GM12878 (cell line): ENCODE results near the gene PON3. TPM values are rescaled to one million over a fixed set of nuclear protein-coding genes. Genes with fewer than 3 reads are reported as not detected.

Experiments used
- ATAC-seq: fragments of 200-7000 bp; cut with Tn5 transposase; 3 replicates; pipeline ENCODE4 v1.9.1; 2020; ENCODE audit warnings: mild to moderate bottlenecking, moderate library complexity
- BruUV-seq: library from RNA; stranded (reverse); fragments of 400-500 nt; replicated peaks from 2 replicates; lab custom pipeline; 2021; lab: Mats Ljungman, UMichigan
- CTCF ChIA-PET: fragments of 300-600 bp; sonication (Branson Sonifier 250); formaldehyde crosslinking; extraction: SDS; loops from one replicate; lab custom pipeline; 2021; ENCODE audit warnings: inconsistent platforms; lab: Yijun Ruan, JAX
- POLR2A ChIA-PET: fragments of 350-600 bp; formaldehyde crosslinking; extraction: SDS; loops from one replicate; lab custom pipeline; 2021; ENCODE audit warnings: inconsistent platforms; lab: Charles Lee
- RAD21 ChIA-PET: fragments of 300-600 bp; sonication (Branson Sonifier 250); formaldehyde crosslinking; loops from one replicate; lab custom pipeline; 2023; ENCODE audit warnings: antibody characterized with exemption; ENCODE audit not compliant: unreplicated experiment; lab: Charles Lee
- SMC1A ChIA-PET: fragments of 300-600 bp; sonication (Branson Sonifier 250); formaldehyde crosslinking; loops from one replicate; lab custom pipeline; 2023; ENCODE audit not compliant: unreplicated experiment, uncharacterized antibody; lab: Charles Lee
- DNase-seq: peaks from one replicate; pipeline ENCODE4 v3.0.0-alpha.2; 2011; ENCODE audit warnings: low read depth, low spot score
- FAIRE-seq: peaks from 3 replicates; lab custom pipeline; 2011; peaks lifted over from hg19 to GRCh38; lab: Jason Lieb, UNC
- H2AFZ ChIP-seq: 2 replicates; pipeline ENCODE4 v1.6.0; 2011; ENCODE audit warnings: low read depth, low read length, control low read depth; ENCODE audit not compliant: control insufficient read depth
- H3K27ac ChIP-seq: 2 replicates; pipeline ENCODE4 v1.5.1; 2011; ENCODE audit warnings: control low read depth; ENCODE audit not compliant: control insufficient read depth, insufficient read depth
- H3K27me3 ChIP-seq, 2 experiments: replicated peaks in 1 of 2; 2 replicates each; pipeline versions ENCODE4 v1.6.0 to v1.6.1; 2011; ENCODE audit warnings: low read length in 1 of 2; ENCODE audit not compliant: control insufficient read depth in 2 of 2, insufficient read depth in 2 of 2
- H3K36me3 ChIP-seq, 2 experiments: 2 replicates each; pipeline ENCODE4 v1.5.1; 2011; ENCODE audit warnings: low read length in 1 of 2; ENCODE audit not compliant: control insufficient read depth in 2 of 2, insufficient read depth in 2 of 2
- H3K4me1 ChIP-seq: 2 replicates; pipeline ENCODE4 v1.6.1; 2011; ENCODE audit warnings: mild to moderate bottlenecking, low read length, moderate library complexity, mixed read lengths; ENCODE audit not compliant: control insufficient read depth, insufficient read depth
- H3K4me2 ChIP-seq: 2 replicates; pipeline ENCODE4 v1.6.0; 2011; ENCODE audit warnings: control low read depth; ENCODE audit not compliant: control insufficient read depth, insufficient read depth
- H3K4me3 ChIP-seq: fragments of 200-600 bp; sonication (generic); 2 replicates; pipeline ENCODE4 v1.5.1; 2016
- H3K79me2 ChIP-seq: 2 replicates; pipeline ENCODE4 v1.6.0; 2011; ENCODE audit warnings: low read length; ENCODE audit not compliant: control insufficient read depth, insufficient read depth
- H3K9ac ChIP-seq: 2 replicates; pipeline ENCODE4 v1.8.0; 2011; ENCODE audit warnings: low read length, control low read depth, mixed read lengths; ENCODE audit not compliant: control insufficient read depth, insufficient read depth
- H3K9me3 ChIP-seq: replicated peaks from 3 replicates; pipeline ENCODE4 v1.5.1; 2011; ENCODE audit warnings: mild to moderate bottlenecking, low read length; ENCODE audit not compliant: control insufficient read depth, insufficient read depth
- H4K20me1 ChIP-seq: 2 replicates; pipeline ENCODE4 v1.6.0; 2011; ENCODE audit not compliant: control insufficient read depth, insufficient read depth
- MEF2B ChIP-seq: fragments of 450-650 bp; IDR thresholded peaks from 2 replicates; pipeline ENCODE4 v1.6.1; 2018; ENCODE audit warnings: mild to moderate bottlenecking, moderate library complexity; ENCODE audit not compliant: partially characterized antibody, poor library complexity, severe bottlenecking
- RAD21 ChIP-seq: IDR thresholded peaks from 2 replicates; pipeline ENCODE4 v1.6.1; 2011; ENCODE audit warnings: mild to moderate bottlenecking, low read depth, low read length, moderate library complexity; ENCODE audit not compliant: insufficient read depth
- TCF12 ChIP-seq: IDR thresholded peaks from 2 replicates; pipeline ENCODE4 v1.6.1; 2011; ENCODE audit warnings: low read depth, mild to moderate bottlenecking, low read length
- WGBS: methylation state at CpG from one replicate; pipeline ENCODE4 v1.1.6; 2016; ENCODE audit warnings: low lambda C conversion rate; ENCODE audit not compliant: insufficient replicate concordance, insufficient coverage; ENCODE audit errors: missing lambda C conversion rate; 5-methylcytosine and 5-hydroxymethylcytosine counted together
- in situ Hi-C: fragments of 300-500 bp; cut with MboI; formaldehyde crosslinking; loops from 9 replicates; pipeline ENCODE4 v1.14.3; 2018; ENCODE audit warnings: mixed read lengths
- intact Hi-C: fragments of 100-400 bp; cut with micrococcal nuclease; formaldehyde crosslinking; loops from one replicate; pipeline ENCODE4 v1.14.2; 2022; ENCODE audit not compliant: unreplicated experiment
- polyA plus RNA-seq, 11 experiments: library from polyadenylated mRNA; depleted of rRNA in 4 of 11; unstranded in 6 of 11; stranded (reverse) in 5 of 11; fragments of >200 nt; fragmentation: Nextera tagmentation in 4 of 11; fragmentation: Illumina TruSeq in 1 of 11; extraction: Ambion mirVana in 4 of 11; extraction: Trizol in 1 of 11; gene quantifications; 1 replicate in 1 of 11; 2 replicates in 10 of 11; pipeline versions ENCODE4 v1.2.1 to v1.2.3, GENCODE V29; 2011 to 2016; ENCODE audit warnings: inconsistent platforms in 2 of 11, missing spikeins in 2 of 11, low read depth in 1 of 11
- total RNA-seq, 4 experiments: library from RNA; depleted of rRNA in 3 of 4; stranded (reverse); fragments of >200 nt in 3 of 4; fragmentation: Illumina TruSeq in 1 of 4; extraction: Trizol in 1 of 4; gene quantifications; 2 replicates each; pipeline versions ENCODE4 v1.2.1 to v1.2.3, GENCODE V29; 2013 to 2021
- TF ChIP-seq, protein P1 (sequence below), 3 experiments: IDR thresholded peaks in 2 of 3; conservative IDR thresholded peaks in 1 of 3; 2 replicates each; pipeline ENCODE4 v1.5.1; 2011; ENCODE audit warnings: low read depth in 3 of 3, low read length in 3 of 3, mild to moderate bottlenecking in 3 of 3, control low read depth in 2 of 3, moderate library complexity in 2 of 3, inconsistent platforms in 1 of 3, mixed read lengths in 1 of 3; ENCODE audit not compliant: control insufficient read depth in 2 of 3, insufficient read depth in 1 of 3; ENCODE audit errors: extremely low read depth in 1 of 3
- TF ChIP-seq, protein P2 (sequence below): IDR thresholded peaks from 2 replicates; pipeline ENCODE4 v1.6.1; 2012; ENCODE audit warnings: mild to moderate bottlenecking, low read depth, low read length
- TF ChIP-seq, protein P3 (sequence below): fragments of 450-650 bp; IDR thresholded peaks from 2 replicates; pipeline ENCODE4 v1.6.1; 2017; ENCODE audit warnings: low read depth, mild to moderate bottlenecking, moderate library complexity

PON3 gene
- total and polyA plus RNA-seq, 10 of the 15 experiments (the other 5 are each of a cell fraction or from before 2014, with no cell fraction given): 0.45 to 2.0 (median 0.91) TPM

DNA sequence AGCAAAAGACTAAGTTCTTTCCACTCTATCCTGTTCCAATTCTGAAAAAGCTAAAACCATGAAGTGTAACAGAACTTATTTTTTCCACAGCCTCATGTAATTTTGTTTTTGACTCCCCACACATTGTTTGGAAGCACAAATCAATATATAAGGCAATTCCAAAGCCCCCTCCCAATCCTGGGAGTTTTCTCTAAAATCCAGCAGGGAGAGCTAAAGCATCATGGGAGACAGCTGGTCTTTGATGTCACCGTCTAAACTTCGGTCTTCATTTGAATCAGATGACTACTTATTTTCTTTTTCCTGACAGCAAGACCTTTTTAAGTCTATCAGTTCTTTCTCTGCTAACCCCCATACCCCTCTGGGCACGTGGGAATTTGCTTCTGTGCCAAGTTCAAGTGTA, 38.6 kb downstream of the PON3 start:
- 53% methylated on average over 3 of the region's 3 CpGs for WGBS
- ChIA-PET SMC1A (interaction anchor here (1.0 to 1.7 kb wide), 3 partner anchors 118 to 124 kb away, joined by 3 to 5 read pairs (median 4); no protein-coding TSS in a partner anchor), CTCF (interaction anchor here (1.5 to 3.0 kb wide), 2 partner anchors 119 to 171 kb away, joined by 5 to 14 read pairs; no protein-coding TSS in a partner anchor), POLR2A (no interaction called here), RAD21 (interaction anchor here (0.8 to 1.0 kb wide), 2 partner anchors 119 to 333 kb away, joined by 4 to 6 read pairs; no protein-coding TSS in a partner anchor)
- in situ Hi-C loops: no loop called here
- Histone ChIP-seq H3K4me1 (no peaks in the 10 kb centered on the region), H3K9ac (no peak overlapping the region), H3K27ac (no peak overlapping the region), H3K9me3 (no peaks in the 10 kb centered on the region), H3K4me3 (no peak overlapping the region), H3K27me3 (no peaks in the 10 kb centered on the region), H4K20me1 (no peaks in the 10 kb centered on the region), H3K79me2 (no peaks in the 10 kb centered on the region), H3K36me3 (no peaks in the 10 kb centered on the region), H2AFZ (no peak overlapping the region), H3K4me2 (no peak overlapping the region)
- DNase-seq (no peak), ATAC-seq (no peak), FAIRE-seq (no peak)
- intact Hi-C loops: no loop called here
- TF ChIP-seq, protein P1, sequence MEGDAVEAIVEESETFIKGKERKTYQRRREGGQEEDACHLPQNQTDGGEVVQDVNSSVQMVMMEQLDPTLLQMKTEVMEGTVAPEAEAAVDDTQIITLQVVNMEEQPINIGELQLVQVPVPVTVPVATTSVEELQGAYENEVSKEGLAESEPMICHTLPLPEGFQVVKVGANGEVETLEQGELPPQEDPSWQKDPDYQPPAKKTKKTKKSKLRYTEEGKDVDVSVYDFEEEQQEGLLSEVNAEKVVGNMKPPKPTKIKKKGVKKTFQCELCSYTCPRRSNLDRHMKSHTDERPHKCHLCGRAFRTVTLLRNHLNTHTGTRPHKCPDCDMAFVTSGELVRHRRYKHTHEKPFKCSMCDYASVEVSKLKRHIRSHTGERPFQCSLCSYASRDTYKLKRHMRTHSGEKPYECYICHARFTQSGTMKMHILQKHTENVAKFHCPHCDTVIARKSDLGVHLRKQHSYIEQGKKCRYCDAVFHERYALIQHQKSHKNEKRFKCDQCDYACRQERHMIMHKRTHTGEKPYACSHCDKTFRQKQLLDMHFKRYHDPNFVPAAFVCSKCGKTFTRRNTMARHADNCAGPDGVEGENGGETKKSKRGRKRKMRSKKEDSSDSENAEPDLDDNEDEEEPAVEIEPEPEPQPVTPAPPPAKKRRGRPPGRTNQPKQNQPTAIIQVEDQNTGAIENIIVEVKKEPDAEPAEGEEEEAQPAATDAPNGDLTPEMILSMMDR (IDR thresholded peaks at IDR 0.05 in 2 of 3, conservative IDR thresholded peaks at IDR 0.05 in 1 of 3; ENCODE audit: control insufficient read depth in 2 of 3, extremely low read depth in 1 of 3, insufficient read depth in 1 of 3, low read depth in 3 of 3, low read length in 3 of 3): 0 out of 6 replicates have a peak, but pooled peaks of 1 of the 3 experiments have one; percentile 7
- peak; percentile 25; the same call in 1 of the 2 replicates for TF ChIP-seq RAD21
- TF ChIP-seq, protein P2, sequence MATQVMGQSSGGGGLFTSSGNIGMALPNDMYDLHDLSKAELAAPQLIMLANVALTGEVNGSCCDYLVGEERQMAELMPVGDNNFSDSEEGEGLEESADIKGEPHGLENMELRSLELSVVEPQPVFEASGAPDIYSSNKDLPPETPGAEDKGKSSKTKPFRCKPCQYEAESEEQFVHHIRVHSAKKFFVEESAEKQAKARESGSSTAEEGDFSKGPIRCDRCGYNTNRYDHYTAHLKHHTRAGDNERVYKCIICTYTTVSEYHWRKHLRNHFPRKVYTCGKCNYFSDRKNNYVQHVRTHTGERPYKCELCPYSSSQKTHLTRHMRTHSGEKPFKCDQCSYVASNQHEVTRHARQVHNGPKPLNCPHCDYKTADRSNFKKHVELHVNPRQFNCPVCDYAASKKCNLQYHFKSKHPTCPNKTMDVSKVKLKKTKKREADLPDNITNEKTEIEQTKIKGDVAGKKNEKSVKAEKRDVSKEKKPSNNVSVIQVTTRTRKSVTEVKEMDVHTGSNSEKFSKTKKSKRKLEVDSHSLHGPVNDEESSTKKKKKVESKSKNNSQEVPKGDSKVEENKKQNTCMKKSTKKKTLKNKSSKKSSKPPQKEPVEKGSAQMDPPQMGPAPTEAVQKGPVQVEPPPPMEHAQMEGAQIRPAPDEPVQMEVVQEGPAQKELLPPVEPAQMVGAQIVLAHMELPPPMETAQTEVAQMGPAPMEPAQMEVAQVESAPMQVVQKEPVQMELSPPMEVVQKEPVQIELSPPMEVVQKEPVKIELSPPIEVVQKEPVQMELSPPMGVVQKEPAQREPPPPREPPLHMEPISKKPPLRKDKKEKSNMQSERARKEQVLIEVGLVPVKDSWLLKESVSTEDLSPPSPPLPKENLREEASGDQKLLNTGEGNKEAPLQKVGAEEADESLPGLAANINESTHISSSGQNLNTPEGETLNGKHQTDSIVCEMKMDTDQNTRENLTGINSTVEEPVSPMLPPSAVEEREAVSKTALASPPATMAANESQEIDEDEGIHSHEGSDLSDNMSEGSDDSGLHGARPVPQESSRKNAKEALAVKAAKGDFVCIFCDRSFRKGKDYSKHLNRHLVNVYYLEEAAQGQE: no peak
- TF ChIP-seq, protein P3, sequence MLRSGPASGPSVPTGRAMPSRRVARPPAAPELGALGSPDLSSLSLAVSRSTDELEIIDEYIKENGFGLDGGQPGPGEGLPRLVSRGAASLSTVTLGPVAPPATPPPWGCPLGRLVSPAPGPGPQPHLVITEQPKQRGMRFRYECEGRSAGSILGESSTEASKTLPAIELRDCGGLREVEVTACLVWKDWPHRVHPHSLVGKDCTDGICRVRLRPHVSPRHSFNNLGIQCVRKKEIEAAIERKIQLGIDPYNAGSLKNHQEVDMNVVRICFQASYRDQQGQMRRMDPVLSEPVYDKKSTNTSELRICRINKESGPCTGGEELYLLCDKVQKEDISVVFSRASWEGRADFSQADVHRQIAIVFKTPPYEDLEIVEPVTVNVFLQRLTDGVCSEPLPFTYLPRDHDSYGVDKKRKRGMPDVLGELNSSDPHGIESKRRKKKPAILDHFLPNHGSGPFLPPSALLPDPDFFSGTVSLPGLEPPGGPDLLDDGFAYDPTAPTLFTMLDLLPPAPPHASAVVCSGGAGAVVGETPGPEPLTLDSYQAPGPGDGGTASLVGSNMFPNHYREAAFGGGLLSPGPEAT: no peak
- no peak for TF ChIP-seq MEF2B
- TF ChIP-seq TCF12: no peak
- no TSS peak for BruUV-seq
